HCT116 (cell line): ENCODE data around the gene UNC5C.

Experiments
- EGR1 ChIP-seq: IDR thresholded peaks from 2 replicates; pipeline ENCODE4 v1.6.1; 2012; ENCODE audit warnings: low read depth
- ELF1 ChIP-seq: IDR thresholded peaks from 2 replicates; pipeline ENCODE4 v1.6.1; 2012; ENCODE audit warnings: low read depth, borderline replicate concordance
- EZH2 ChIP-seq: fragments of 200-600 bp; sonication (generic); IDR thresholded peaks from 2 replicates; pipeline ENCODE4 v1.6.1; 2017; ENCODE audit warnings: antibody characterized with exemption, mixed run types
- EZH2phosphoT487 ChIP-seq: fragments of 200-600 bp; IDR thresholded peaks from 2 replicates; pipeline ENCODE4 v1.6.1; 2018; ENCODE audit warnings: antibody characterized with exemption, borderline replicate concordance
- FOSL1 ChIP-seq: IDR thresholded peaks from 2 replicates; pipeline ENCODE4 v1.6.1; 2012; ENCODE audit warnings: low read depth
- JUND ChIP-seq: IDR thresholded peaks from 2 replicates; pipeline ENCODE4 v1.6.1; 2012
- POLR2A ChIP-seq: IDR thresholded peaks from 2 replicates; pipeline ENCODE4 v1.7.0; 2011; ENCODE audit warnings: borderline replicate concordance; ENCODE audit not compliant: insufficient read depth, insufficient read length; ENCODE audit errors: extremely low read depth
- POLR2AphosphoS5 ChIP-seq: IDR thresholded peaks from 2 replicates; pipeline ENCODE4 v1.6.1; 2011; ENCODE audit warnings: mild to moderate bottlenecking, low read depth, low read length, moderate library complexity
- RAD21 ChIP-seq: IDR thresholded peaks from 2 replicates; pipeline ENCODE4 v1.6.1; 2012; ENCODE audit warnings: low read depth, mild to moderate bottlenecking
- SP1 ChIP-seq: IDR thresholded peaks from 2 replicates; pipeline ENCODE4 v1.6.1; 2012; ENCODE audit warnings: low read depth
- YY1 ChIP-seq: IDR thresholded peaks from 2 replicates; pipeline ENCODE4 v1.6.1; 2011; ENCODE audit warnings: low read length, low read depth, moderate library complexity, mild to moderate bottlenecking; ENCODE audit not compliant: insufficient replicate concordance; ENCODE audit errors: extremely low read depth
- ZNF274 ChIP-seq: fragments of 200-500 bp; sonication (Bioruptor generic); IDR thresholded peaks from 2 replicates; pipeline ENCODE4 v1.6.1; 2014; ENCODE audit warnings: mild to moderate bottlenecking, low read depth, low read length, inconsistent platforms
- TF ChIP-seq, protein P1 (sequence below), 3 experiments: fragments of 200-600 bp in 1 of 3; sonication (generic) in 1 of 3; IDR thresholded peaks in 2 of 3; conservative IDR thresholded peaks in 1 of 3; 2 replicates each; pipeline ENCODE4 v1.5.1; 2012 to 2017; ENCODE audit warnings: low read depth in 2 of 3, low read length in 2 of 3, antibody characterized with exemption in 1 of 3, borderline replicate concordance in 1 of 3, control low read depth in 1 of 3, mild to moderate bottlenecking in 1 of 3, mixed read lengths in 1 of 3, mixed run types in 1 of 3, moderate library complexity in 1 of 3; ENCODE audit not compliant: insufficient read depth in 1 of 3

- TF ChIP-seq JUND: no peak
- TF ChIP-seq, protein P1, sequence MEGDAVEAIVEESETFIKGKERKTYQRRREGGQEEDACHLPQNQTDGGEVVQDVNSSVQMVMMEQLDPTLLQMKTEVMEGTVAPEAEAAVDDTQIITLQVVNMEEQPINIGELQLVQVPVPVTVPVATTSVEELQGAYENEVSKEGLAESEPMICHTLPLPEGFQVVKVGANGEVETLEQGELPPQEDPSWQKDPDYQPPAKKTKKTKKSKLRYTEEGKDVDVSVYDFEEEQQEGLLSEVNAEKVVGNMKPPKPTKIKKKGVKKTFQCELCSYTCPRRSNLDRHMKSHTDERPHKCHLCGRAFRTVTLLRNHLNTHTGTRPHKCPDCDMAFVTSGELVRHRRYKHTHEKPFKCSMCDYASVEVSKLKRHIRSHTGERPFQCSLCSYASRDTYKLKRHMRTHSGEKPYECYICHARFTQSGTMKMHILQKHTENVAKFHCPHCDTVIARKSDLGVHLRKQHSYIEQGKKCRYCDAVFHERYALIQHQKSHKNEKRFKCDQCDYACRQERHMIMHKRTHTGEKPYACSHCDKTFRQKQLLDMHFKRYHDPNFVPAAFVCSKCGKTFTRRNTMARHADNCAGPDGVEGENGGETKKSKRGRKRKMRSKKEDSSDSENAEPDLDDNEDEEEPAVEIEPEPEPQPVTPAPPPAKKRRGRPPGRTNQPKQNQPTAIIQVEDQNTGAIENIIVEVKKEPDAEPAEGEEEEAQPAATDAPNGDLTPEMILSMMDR (IDR thresholded peaks at IDR 0.05 in 2 of 3, conservative IDR thresholded peaks at IDR 0.05 in 1 of 3; ENCODE audit: borderline replicate concordance in 1 of 3, insufficient read depth in 1 of 3, low read depth in 2 of 3, low read length in 2 of 3): no peak
- TF ChIP-seq RAD21: no peak
- no peak for TF ChIP-seq EGR1
- TF ChIP-seq SP1: no peak
- TF ChIP-seq YY1: no peak
- no peak for TF ChIP-seq EZH2
- no peak for TF ChIP-seq POLR2A
- TF ChIP-seq ZNF274: no peak
- TF ChIP-seq ELF1: no peak
- no peak for TF ChIP-seq EZH2phosphoT487
- TF ChIP-seq FOSL1: no peak
- TF ChIP-seq POLR2AphosphoS5: no peak
Observed at GRCh38 chr4:95363966-95364365, 184.8 kb downstream of the UNC5C start.
